GM19099 (cell line): Measurements from ENCODE around the gene CCDC158.

ENCODE experiments used
- POLR2A ChIP-seq: IDR thresholded peaks from 3 replicates; pipeline ENCODE4 v1.6.1; 2011; ENCODE audit warnings: low read depth; ENCODE audit not compliant: insufficient read length; ENCODE audit errors: extremely low read depth

CCDC158 gene

DNA sequence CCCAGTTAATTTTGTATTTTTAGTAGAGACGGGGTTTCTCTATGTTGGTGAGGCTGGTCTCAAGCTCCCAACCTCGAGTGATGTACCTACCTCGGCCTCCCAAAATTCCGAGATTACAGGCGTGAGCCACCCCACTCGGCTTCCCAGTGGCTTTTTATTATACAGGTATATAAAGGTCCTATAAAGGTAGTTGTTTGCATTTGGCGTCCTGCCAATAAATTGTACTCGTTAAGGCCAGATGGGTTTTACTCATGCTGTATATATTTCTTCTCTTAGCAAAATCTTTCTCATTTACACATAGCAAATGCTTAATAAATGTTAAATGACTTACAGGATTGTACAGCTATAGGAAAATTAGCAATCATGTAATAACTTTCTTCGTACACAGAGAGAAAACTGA is 20.9 kb upstream of the CCDC158 start:
- TF ChIP-seq POLR2A = no peak

DNA sequence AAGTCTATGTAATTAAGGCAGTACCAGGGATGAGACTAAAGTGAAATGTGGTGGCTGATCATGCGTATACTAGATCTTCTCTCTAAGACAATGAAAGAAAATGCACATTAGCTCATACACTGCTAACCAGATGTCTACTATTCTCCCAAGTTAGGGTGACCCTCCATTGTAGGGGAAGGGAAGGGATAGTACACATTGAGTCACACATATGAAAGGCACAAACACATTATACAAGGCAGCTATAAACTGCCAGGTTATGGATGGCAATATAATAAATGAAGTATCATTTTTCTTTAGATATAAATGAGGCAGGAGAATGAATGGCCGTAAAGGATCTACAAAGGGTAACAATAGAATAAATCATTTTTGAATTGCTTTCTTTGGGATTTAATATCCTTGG is 18.6 kb upstream of the CCDC158 start:
- TF ChIP-seq POLR2A = no peak

DNA sequence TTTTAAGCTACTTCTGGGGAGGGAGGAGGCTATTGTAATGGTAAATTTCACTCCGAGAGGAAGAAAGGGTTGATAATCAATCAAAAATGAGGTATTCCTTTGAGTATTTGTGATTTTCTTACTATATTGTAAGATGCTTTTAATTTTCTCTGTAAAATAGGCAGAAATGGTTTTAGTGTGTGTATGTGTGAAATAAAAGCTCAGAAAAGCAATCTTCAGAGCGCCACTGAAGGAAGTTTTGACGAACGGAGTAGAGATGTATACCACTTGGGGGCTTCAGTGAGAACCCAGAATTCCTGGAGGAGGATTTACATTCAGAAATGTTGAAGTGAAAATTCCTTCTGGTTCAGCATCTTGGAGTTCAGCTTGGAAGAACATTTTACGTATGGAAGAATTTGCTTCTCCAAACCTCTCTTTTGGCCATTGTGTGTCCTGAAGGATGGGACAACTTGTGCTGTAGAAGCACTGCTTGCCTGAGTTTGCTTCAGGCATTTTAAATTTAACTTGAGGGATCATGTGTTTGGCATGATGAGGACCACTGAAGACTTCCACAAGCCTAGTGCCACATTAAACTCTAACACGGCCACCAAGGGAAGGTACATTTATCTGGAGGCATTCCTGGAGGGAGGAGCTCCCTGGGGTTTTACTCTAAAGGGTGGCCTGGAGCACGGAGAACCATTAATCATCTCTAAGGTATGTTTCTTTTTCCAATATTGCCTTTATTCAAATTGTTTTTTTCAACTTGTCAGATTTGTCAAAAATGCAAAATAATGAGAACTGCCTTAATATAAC is 14.8 kb upstream of the CCDC158 start:
- no peak for TF ChIP-seq POLR2A

DNA sequence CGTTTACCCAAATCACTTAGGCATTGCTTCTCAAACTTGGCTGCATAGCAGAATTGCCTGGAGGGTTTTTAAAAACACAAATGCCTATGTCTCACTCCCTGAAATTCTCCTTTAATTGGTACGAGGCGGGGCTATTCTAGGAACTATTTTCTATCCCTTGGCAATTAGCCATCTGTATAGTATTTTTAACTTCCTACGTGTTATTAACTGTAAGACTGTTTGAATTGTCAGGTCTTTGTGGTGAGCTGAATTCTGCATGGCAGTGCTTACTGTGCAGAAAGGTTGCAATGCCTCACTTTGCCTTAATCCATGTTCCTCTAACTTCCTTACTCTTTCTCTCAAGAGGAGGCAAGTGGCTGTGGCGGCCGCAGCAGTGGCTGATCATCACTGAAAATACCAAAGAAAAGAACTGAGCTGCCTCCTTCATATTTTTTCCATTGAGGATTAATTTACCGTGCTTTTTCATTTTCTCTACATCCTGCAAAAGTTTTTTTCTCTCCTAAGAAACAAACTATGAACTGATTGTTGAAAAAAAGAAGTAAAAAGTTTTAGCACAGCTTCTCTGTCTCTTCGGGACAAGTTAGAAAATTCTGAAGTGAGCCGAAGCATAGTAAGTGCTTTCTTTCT is 14.1 kb upstream of the CCDC158 start, which contains the start of gene SHROOM3:
SHROOM3 (plus strand) TSS at position 329 of the 627 bp plus-strand sequence. CDS start 824 bp downstream, outside the sequence.
- TF ChIP-seq POLR2A = no peak

DNA sequence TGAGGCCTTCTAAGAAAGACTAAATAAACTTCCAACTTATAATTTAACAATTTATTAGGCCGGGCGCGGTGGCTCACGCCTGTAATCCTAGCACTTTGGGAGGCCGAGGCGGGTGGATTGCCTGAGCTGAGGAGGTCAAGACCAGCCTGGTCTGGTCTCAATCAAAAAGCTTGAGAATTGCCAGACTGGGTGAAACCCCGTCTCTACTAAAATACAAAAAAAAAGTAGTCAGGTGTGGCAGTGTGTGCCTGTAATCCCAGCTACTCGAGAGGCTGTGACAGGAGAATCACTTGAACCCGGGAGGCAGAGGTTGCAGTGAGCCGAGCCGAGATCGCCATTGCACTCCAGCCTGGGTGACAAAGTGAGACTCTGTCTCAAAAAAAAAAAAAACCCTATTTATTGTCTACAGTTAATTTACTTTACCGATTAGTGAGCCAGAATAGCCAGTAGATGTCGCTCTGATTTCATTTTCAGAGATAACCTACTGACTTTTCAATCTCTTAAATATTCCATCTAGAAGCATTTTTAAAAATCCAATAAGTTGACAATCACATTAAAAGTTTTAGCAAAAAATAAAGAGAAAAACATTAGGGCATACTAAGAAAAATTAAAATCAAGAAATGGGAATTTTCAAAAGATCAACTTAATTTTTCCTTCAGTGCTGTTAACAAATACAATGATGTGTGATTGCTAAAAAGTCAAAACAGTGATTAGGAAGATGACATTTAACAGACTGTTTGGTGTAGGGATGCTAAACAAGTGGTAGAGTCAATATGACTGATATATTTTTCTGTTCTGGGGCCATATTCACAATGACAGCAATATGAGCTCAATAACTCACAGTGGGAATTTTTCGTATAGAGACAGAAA is 9.8 kb upstream of the CCDC158 start:
- no peak for TF ChIP-seq POLR2A

DNA sequence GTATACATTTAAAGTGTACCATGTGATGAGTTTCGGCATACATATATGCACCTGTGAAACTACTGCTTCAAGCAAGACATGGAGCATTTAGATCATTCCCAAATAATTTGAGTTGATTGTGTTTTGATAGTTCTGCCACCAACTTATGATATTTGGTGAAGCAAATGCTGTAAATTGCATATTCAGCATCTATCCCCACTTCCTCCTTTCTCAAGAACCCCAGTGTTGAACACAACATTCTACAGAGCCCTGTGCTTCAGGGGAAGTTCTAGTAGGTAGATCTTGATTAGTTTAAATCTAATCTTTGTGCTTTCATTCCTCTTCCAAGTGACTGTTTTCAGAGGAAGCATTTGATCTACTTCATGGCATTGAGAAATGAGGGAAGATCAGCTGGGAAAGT is 8.7 kb upstream of the CCDC158 start:
- TF ChIP-seq POLR2A = no peak

DNA sequence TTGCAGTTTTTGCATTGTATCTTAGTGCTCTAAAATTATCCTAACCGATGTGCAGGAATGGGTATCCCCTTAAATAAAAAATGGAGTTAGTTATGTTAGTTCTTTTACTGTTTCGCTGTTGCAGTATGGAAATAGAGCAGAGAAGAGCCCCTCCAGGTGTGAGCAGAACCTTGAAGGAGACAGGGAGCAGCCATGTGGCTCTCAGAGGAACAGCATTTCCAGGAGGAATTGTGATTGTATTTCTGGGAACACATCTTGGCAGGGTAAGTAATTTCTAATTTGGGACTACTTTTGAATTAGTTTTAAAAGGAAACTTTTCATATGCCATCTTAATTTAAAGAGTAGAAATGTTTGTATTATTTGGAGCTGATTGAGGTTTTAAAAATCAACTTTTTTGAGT is 5.3 kb upstream of the CCDC158 start:
- no peak for TF ChIP-seq POLR2A

DNA sequence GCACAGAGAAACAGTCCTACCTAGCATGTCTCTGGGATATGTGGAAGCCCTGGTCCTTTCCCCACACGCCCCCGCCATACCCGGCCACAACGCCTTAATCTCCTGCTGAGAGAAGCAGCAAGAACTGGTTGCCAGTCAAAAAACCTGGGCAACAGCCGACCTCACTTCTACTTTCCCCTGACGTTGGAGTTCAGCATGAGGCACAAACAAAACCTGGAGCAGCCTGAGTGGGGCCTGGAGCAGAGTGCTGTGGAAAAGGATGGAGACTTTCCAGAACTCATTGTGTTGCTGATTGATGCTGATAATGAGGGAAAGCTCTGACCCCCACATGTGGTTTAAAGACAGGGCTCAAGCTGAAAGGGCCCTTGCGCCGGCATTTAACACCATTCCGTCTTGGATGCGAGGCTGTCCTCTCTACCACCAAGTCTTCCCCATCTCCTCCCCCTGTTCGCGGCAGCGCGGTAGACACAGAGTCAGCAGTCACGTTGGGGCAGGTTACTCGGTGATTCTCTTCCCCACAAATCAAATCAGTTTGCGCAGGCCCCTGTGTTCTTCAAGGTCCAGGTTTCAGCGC is 666 bp downstream of the CCDC158 start:
- TF ChIP-seq POLR2A = no peak

DNA sequence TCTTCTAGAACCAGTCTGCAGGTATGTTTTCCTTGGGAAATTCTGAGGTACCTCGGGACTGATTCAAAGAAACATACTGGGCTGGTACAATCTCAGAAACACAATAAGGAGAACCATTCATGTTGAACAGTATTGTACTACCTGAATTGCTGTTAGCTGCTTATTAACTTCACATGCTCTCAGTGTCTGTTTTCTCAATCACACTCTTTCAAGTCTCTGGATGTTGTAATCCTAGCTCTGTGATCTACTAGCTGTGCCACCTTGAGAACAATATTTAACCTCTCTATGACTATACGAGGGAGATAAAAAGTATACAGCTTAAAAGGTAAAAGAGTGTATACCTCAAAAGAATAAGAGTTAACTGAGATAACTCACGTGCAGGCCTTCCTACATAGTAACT is 10.3 kb downstream of the CCDC158 start:
- no peak for TF ChIP-seq POLR2A

DNA sequence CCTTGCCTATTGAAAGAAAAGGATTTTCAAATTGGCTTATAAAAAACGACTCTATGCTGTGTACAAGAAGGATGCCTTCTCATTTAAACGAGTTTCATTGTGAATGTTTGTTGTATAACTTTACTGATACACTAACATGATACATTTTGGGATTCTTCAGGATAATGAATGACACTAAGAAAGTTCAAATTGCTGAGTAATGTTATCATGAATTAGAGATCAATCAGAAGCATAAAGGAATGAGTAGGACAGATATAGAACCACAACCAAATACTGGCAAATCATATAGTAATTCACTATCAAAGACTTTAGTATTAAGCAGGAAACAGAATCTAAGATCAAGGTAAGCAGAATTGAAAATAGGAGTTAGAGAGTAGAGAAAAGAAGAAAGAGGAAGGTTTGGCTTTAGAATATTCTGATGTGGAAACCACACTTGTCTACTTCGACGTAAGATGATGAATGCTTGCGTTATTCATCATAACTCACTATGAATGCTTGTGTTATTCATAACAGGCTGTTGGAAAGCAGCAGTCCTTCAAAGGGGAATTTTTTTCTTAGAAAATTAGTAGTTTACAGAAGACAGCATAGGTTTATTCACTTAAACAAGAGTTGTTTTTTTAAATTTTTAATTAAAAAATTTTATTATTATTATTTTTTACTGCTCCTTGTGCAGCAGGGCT is 13.4 kb downstream of the CCDC158 start:
- no peak for TF ChIP-seq POLR2A

DNA sequence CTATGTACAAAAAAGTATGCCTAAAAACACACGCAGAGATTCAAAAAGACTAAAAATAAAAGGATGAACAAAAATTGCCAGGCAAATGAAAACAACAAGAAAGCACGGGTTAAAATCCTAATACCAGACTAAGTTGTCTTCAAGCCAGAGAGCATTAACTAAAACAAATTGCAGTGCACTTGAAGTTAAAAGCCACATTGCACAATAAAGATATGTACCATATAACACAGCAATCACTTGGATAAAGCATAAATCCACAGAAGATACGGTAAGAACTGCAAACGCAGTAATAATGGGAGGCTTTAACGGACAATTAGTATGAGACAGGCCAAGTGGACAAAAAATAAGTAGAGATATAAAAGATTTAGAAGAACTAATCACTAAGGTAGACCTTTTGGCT is 14.9 kb downstream of the CCDC158 start:
- no peak for TF ChIP-seq POLR2A

DNA sequence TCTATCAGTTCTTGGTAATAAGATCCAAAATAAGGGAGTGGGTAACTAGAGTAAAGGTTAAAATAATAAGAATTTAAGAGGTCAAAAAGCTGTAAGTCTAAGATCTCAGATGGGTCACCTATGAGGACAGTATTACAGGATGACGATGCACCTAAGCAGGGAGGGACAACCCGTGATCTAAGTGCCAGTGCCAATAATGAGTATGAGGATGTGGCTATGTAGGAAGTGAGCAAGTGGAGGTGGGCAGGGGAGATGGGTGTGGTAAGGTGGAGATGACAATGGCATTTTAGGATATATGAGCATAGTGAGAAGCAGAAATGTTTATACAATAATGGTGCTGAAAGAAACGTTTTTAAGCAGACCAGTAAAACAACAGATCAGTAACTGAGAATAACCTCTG is 19.3 kb downstream of the CCDC158 start:
- TF ChIP-seq POLR2A = no peak

DNA sequence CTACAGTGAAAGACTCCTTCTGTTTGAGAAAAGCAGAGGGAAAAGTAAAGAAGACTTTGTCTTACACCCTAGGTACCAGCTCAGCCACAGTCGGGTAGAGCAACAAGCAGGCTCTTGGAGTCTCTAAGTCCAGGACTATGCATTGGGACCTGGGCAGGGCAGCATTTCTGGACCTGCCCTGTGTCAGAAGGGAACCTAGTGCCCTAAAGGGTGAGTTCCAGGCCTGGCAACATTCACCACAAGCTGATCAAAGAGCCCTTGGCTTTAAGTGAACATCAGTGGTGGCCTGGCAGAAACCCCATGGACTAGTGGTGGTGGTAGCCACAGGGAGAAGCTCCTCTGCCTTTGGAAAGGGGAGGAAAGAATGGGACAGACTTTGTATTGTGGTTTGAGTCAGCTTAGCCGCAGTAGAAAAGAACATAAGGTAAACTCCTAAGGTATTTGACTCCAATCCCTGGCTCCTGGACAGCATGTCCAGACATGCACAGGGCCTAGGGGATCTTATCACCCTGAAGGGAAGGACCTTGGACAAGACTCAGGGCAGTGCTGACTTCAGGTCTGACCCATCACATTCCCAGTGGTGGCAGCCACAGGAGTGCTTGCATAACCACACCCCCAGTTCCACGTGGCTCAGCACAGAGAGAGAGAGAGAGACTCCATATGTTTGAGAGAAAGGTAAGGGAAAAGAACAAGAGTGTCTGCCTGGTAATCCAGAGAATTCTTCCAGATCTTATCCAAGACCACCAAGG is 32.6 kb downstream of the CCDC158 start:
- no peak for TF ChIP-seq POLR2A

DNA sequence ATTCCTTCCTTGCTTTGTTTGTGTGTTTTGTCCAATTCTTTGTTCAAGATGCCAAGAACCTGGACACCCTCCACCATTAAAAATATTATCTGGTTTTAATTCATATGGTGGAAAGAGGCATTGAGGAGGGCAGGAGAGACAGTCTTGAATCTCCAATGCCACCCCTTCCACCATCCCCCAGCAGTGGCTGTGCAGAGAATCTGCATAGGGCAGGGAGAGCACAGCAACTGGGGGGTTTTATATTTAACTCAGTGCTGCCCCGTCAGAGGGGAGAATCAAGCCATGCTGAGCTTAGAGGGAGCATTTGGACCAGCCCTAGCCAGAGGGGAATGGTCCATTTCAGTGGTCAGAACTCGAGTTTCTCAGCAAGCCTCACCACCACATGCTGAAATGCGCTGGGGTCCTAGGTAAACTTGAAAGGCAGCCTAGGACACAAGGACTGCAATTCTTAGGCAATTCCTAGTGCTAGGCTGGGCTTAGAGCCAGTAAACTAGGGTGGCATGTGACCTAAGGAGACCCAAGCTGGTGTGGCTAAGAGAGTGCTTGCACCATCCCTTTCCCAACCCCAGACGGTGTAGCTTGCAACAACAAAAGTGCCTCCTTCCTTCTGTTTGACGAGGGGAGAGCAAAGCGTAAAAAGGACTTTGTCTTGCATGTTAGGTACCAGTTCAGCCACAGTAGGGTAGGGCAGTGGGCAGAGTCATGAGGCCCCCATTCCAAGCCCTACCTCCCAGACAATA is 34.2 kb downstream of the CCDC158 start:
- no peak for TF ChIP-seq POLR2A

DNA sequence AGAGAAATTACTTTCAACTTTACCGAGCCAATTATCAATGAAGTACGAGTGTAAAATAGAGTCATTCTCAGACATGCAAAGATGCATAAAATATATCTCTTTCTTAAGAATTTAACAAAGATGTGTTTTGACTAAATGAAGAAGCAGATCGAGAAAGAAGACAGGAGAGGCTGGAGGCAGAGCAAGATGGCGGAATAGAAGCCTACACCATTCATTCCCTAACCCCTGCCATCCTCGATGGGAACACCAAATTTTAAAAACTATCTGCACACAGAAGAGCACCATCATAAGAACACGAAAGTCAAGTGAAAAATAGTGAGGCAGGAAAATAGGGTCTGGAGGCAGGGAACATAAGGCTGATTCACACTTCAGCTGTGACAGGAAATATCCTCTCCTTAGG is 35.0 kb downstream of the CCDC158 start:
- no peak for TF ChIP-seq POLR2A
